ENCODE results near the gene LRPPRC.

DNA sequence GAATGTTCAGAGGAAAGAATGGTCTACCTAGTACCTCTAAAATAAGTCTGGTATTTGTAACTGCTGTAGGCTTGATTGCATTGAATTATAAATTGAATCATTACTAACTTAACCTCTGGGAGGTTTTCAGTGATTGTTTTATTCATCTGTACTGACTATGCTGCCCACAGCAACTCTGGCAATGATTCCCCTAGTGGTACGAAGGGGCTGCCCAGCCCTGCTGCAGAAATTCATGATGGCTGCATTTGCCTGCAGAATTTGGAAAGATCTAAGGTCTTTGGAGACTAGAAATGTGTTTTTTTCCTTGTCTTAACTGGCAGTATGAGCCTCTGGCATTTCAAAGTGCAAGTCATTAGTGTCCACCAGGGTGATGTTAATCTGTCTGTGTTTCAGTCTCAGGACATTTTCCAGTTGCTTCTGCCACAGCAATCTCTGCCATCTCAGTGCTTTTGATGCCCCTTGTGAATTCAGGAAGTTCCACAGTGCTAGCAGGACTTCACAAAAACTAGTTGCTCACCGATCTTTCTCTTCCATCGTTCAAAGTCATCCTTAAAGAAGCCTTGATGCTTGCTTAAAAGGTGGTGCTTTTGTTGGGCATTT is 13.4 kb upstream of the LRPPRC start:
- TF ChIP-seq EZH2 (IDR thresholded peaks at IDR 0.05; ENCODE audit: borderline replicate concordance), result no peak
- TF ChIP-seq, protein P1, sequence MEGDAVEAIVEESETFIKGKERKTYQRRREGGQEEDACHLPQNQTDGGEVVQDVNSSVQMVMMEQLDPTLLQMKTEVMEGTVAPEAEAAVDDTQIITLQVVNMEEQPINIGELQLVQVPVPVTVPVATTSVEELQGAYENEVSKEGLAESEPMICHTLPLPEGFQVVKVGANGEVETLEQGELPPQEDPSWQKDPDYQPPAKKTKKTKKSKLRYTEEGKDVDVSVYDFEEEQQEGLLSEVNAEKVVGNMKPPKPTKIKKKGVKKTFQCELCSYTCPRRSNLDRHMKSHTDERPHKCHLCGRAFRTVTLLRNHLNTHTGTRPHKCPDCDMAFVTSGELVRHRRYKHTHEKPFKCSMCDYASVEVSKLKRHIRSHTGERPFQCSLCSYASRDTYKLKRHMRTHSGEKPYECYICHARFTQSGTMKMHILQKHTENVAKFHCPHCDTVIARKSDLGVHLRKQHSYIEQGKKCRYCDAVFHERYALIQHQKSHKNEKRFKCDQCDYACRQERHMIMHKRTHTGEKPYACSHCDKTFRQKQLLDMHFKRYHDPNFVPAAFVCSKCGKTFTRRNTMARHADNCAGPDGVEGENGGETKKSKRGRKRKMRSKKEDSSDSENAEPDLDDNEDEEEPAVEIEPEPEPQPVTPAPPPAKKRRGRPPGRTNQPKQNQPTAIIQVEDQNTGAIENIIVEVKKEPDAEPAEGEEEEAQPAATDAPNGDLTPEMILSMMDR (IDR thresholded peaks at IDR 0.05; ENCODE audit: poor library complexity), result no peak
- no peak for TF ChIP-seq EZH2phosphoT487 (IDR thresholded peaks at IDR 0.05; ENCODE audit: low read depth, severe bottlenecking, unreplicated experiment)
